GM12878 (cell line): ENCODE measurements around the gene SFXN4. TPM values are rescaled to one million over a fixed set of nuclear protein-coding genes. Genes with fewer than 3 reads are reported as not detected.

ENCODE experiments used
- ATF3 ChIP-seq: IDR thresholded peaks from 2 replicates; pipeline ENCODE4 v1.6.1; 2011; ENCODE audit warnings: low read depth, mild to moderate bottlenecking, low read length, moderate library complexity, borderline replicate concordance; ENCODE audit errors: extremely low read depth
- CREB1 ChIP-seq: IDR thresholded peaks from 2 replicates; pipeline ENCODE4 v1.6.1; 2012; ENCODE audit warnings: low read depth, mild to moderate bottlenecking, inconsistent platforms
- CREM ChIP-seq: IDR thresholded peaks from 2 replicates; pipeline ENCODE4 v1.6.1; 2014; ENCODE audit warnings: antibody characterized with exemption, low read depth
- DPF2 ChIP-seq: fragments of 450-650 bp; IDR thresholded peaks from 2 replicates; pipeline ENCODE4 v1.6.1; 2017; ENCODE audit warnings: mild to moderate bottlenecking
- E2F8 ChIP-seq: fragments of 450-650 bp; IDR thresholded peaks from 2 replicates; pipeline ENCODE4 v1.6.1; 2018; ENCODE audit warnings: mild to moderate bottlenecking, low read depth, moderate library complexity; ENCODE audit not compliant: partially characterized antibody
- E4F1 ChIP-seq: fragments of 450-650 bp; IDR thresholded peaks from 2 replicates; pipeline ENCODE4 v1.6.1; 2018; ENCODE audit warnings: borderline replicate concordance, mild to moderate bottlenecking; ENCODE audit not compliant: partially characterized antibody
- GATAD2B ChIP-seq: fragments of 450-650 bp; conservative IDR thresholded peaks from 2 replicates; pipeline ENCODE4 v1.6.1; 2017; ENCODE audit warnings: low read depth, mild to moderate bottlenecking, moderate library complexity
- IKZF2 ChIP-seq, 2 experiments: fragments of 450-650 bp; IDR thresholded peaks; 2 replicates each; pipeline ENCODE4 v1.6.1; 2017; ENCODE audit warnings: mild to moderate bottlenecking in 2 of 2, moderate library complexity in 2 of 2
- MTA2 ChIP-seq: fragments of 450-650 bp; IDR thresholded peaks from 2 replicates; pipeline ENCODE4 v1.6.1; 2016; ENCODE audit warnings: low read depth, mild to moderate bottlenecking, moderate library complexity
- MYB ChIP-seq: fragments of 150-350 bp; IDR thresholded peaks from 2 replicates; pipeline ENCODE4 v1.6.1; 2014; ENCODE audit warnings: mild to moderate bottlenecking, low read depth, low read length, borderline replicate concordance
- NFIC ChIP-seq: IDR thresholded peaks from 2 replicates; pipeline ENCODE4 v1.6.1; 2012; ENCODE audit warnings: low read depth, mild to moderate bottlenecking, inconsistent platforms, low read length, moderate library complexity
- PAX5 ChIP-seq: IDR thresholded peaks from 2 replicates; pipeline ENCODE4 v1.6.1; 2011; ENCODE audit warnings: low read depth, low read length, borderline replicate concordance
- YY1 ChIP-seq: IDR thresholded peaks from 2 replicates; pipeline ENCODE4 v1.6.1; 2011; ENCODE audit warnings: low read depth, mild to moderate bottlenecking, low read length
- ZNF687 ChIP-seq: fragments of 450-650 bp; IDR thresholded peaks from 2 replicates; pipeline ENCODE4 v1.6.1; 2017; ENCODE audit warnings: mild to moderate bottlenecking, moderate library complexity
- polyA plus RNA-seq, 11 experiments: library from polyadenylated mRNA; depleted of rRNA in 4 of 11; unstranded in 6 of 11; stranded (reverse) in 5 of 11; fragments of >200 nt; fragmentation: Nextera tagmentation in 4 of 11; fragmentation: Illumina TruSeq in 1 of 11; extraction: Ambion mirVana in 4 of 11; extraction: Trizol in 1 of 11; gene quantifications; 1 replicate in 1 of 11; 2 replicates in 10 of 11; pipeline versions ENCODE4 v1.2.1 to v1.2.3, GENCODE V29; 2011 to 2016; ENCODE audit warnings: inconsistent platforms in 2 of 11, missing spikeins in 2 of 11, low read depth in 1 of 11
- total RNA-seq, 4 experiments: library from RNA; depleted of rRNA in 3 of 4; stranded (reverse); fragments of >200 nt in 3 of 4; fragmentation: Illumina TruSeq in 1 of 4; extraction: Trizol in 1 of 4; gene quantifications; 2 replicates each; pipeline versions ENCODE4 v1.2.1 to v1.2.3, GENCODE V29; 2013 to 2021
- TF ChIP-seq, protein P1 (sequence below): fragments of 450-650 bp; IDR thresholded peaks from 2 replicates; pipeline ENCODE4 v1.6.1; 2017; ENCODE audit warnings: antibody characterized with exemption, mild to moderate bottlenecking, moderate library complexity

Gene SFXN4
- total and polyA plus RNA-seq, 10 of the 15 experiments (the other 5 are each of a cell fraction or from before 2014, with no cell fraction given) = 40.7 to 111 (median 48.8) TPM

GRCh38 chr10:119120413-119120867 lies 45.1 kb downstream of the SFXN4 start (continued):
- TF ChIP-seq ZNF687 (no peak), IKZF2 (IDR thresholded peaks at IDR 0.05) (peak; percentile 92 to 93), NFIC (peak; percentile 91), PAX5 (peak; percentile 61; the same call in 1 of the 2 replicates), E2F8 (peak; percentile 68), E4F1 (no peak), ATF3 (no peak), MTA2 (peak; percentile 95), CREB1 (peak; percentile 55; the same call in 1 of the 2 replicates), CREM (peak; percentile 74; the same call in 1 of the 2 replicates), MYB (peak; percentile 43; the same call in 1 of the 2 replicates), DPF2 (peak; percentile 85), GATAD2B (peak; percentile 59), YY1 (peak; percentile 87)
- TF ChIP-seq, protein P1, sequence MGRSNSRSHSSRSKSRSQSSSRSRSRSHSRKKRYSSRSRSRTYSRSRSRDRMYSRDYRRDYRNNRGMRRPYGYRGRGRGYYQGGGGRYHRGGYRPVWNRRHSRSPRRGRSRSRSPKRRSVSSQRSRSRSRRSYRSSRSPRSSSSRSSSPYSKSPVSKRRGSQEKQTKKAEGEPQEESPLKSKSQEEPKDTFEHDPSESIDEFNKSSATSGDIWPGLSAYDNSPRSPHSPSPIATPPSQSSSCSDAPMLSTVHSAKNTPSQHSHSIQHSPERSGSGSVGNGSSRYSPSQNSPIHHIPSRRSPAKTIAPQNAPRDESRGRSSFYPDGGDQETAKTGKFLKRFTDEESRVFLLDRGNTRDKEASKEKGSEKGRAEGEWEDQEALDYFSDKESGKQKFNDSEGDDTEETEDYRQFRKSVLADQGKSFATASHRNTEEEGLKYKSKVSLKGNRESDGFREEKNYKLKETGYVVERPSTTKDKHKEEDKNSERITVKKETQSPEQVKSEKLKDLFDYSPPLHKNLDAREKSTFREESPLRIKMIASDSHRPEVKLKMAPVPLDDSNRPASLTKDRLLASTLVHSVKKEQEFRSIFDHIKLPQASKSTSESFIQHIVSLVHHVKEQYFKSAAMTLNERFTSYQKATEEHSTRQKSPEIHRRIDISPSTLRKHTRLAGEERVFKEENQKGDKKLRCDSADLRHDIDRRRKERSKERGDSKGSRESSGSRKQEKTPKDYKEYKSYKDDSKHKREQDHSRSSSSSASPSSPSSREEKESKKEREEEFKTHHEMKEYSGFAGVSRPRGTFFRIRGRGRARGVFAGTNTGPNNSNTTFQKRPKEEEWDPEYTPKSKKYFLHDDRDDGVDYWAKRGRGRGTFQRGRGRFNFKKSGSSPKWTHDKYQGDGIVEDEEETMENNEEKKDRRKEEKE = no peak
- TF ChIP-seq, all 136 proteins: peak for 54
